ENCODE measurements around the gene REM1.

Gene REM1

DNA sequence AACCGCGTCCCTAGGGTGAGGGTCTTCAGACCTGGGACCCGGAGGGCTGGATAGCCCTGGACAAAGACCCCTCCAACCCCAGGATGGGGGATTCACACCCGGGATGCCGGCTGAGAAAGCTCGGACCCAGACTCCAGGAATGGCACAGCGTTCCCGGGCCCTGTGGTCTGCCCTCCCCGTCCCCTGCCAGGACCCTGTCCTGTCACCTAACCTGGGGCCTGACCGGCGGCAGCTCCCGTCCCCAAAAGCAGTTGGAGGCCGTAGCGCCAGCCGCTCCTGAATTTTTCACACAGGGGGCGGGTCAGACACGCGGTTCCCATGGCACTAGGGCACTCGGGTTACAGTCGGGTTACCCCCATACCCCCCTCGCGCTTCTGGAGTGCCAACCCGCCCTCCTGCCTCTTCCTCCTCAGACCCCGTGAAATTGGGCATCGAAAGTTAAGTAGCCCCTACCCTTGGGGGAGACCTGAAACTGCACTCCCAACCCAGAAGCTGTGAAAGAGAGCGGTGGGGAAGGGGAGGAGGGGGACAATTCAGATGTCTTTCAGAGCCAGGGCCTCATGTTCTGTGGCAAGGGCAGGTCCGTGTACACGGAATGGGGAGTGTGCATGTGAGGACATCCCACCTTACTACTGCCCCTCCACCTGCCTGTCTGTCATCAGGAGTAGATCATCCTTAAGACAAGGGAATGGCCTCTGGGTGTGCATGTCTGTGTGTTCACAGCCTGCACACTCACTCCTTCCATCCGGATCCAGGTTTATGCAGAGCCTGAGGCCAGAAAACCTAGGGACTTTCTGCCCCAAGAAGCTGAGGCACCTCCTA is 595 bp downstream of the REM1 start:
- no peak overlapping the region for H3K27ac ChIP-seq
- TF ChIP-seq ZFX (IDR thresholded peaks at IDR 0.05; ENCODE audit: borderline replicate concordance) (no peak), CTCF (IDR thresholded peaks at IDR 0.05) (no peak)

DNA sequence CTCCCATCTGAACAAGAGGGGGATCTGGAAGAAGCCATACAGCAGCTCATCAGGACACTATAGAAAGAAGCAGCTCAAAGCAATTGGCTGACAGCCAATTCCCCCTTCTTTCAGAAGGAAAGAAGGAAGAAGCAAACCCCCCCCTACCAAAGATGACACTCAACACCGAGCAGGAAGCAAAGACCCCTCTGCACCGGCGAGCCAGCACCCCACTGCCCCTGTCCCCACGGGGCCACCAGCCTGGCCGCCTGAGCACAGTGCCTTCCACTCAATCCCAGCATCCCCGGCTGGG is 1.2 kb downstream of the REM1 start:
- TF ChIP-seq ZFX (IDR thresholded peaks at IDR 0.05; ENCODE audit: borderline replicate concordance) (no peak), CTCF (IDR thresholded peaks at IDR 0.05) (no peak)
- no peak overlapping the region for H3K27ac ChIP-seq

DNA sequence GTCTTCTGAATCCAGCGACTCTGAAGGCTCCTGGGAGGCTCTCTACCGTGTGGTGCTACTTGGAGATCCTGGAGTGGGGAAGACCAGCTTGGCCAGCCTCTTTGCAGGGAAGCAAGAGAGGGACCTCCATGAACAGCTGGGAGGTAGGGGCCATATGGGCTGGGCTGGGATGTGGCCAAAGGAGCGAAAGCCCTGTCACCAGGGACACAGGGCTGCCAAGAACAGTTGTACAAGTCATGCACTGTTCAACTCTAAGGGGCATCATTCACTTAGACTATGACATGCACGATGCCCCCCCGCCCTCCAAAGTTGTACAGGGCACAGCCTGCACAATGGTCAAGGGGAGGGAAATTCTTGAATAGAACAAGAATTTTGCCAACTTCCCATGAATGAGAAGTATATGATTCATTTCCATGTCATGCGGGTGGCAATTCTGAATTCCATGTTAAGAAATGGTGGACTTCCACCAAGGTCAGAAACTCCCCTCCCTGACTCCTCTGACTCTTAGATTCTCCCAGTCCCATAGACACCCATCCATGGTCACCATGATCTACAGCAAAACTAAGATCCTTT is 1.6 kb downstream of the REM1 start:
- TF ChIP-seq CTCF (IDR thresholded peaks at IDR 0.05) (no peak), ZFX (IDR thresholded peaks at IDR 0.05; ENCODE audit: borderline replicate concordance) (no peak)
- no peak overlapping the region for H3K27ac ChIP-seq

- H3K27ac ChIP-seq, result no peak overlapping the region
- TF ChIP-seq ZFX (IDR thresholded peaks at IDR 0.05; ENCODE audit: borderline replicate concordance) (no peak), CTCF (IDR thresholded peaks at IDR 0.05) (no peak)
Measured at GRCh38 chr20:31484001-31484400, 8.9 kb downstream of the REM1 start.

DNA sequence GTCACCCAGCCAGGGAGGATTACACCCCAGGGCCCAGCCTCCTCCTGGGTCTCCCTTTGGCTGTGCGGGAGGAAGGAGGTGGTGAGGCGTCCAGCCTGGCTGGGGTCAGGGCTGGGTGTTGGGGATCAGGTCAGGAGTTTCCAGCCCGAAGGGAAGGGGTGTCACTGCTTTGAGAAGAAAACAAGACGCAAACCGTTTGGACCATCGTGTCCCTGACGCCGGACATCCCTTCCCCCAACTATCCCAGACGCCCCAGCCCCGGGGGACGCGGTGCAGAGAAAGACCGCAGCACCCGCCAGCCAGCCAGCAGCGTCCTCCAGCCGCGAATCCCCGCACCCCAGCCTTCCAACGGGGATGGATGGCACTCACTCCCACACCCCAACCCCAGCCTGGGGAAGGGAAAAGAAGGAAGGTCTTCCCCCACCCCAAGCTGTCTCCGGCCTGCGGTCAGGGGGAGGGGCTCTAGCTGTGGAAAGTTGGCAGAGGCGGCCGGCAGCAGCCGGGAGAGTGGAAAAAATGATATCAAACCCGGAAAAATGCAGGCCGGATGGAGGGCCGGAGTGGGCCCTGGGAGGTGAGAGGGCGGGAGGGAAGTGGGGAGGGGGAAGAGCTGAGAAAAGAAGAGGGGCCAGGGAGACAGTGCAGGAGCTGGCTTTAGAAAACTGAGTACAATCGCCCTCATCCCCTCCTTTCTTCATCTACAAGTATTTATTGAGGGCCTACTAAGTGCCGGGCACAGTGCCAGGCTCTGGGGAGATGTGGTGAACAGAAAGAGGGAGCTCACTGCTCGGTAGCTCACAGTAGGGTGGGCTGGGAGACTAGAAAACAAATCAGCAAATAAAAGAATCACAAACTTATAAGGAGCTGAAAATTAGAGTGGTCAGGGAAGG is 10.6 kb downstream of the REM1 start:
- TF ChIP-seq CTCF (IDR thresholded peaks at IDR 0.05) (no peak), ZFX (IDR thresholded peaks at IDR 0.05; ENCODE audit: borderline replicate concordance) (no peak)

DNA sequence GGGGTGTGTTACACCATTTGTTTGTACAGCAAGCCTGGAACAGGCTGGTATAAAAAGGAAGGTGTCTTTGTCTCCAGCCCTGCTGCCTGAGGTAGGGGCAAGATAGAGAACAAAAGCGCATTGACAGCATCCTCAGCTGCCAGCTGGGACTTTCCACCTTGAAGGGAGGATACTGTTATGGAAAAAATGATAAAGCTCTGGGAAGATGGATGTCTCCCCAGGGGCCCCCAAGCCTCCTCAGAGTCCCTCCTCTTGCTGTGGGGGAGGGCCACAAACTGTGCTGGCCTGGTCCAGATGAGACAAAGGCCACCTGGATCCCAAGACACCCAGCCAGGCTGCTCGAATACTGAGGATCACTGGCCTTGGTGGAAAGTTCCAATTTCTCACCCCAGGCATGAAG is 13.0 kb downstream of the REM1 start:
- no peak overlapping the region for H3K27ac ChIP-seq
- no peak for TF ChIP-seq CTCF (IDR thresholded peaks at IDR 0.05)
- TF ChIP-seq ZFX (IDR thresholded peaks at IDR 0.05; ENCODE audit: borderline replicate concordance), result no peak

More for the DNA sequence above, 10.6 kb downstream of the REM1 start:
- H3K27ac ChIP-seq, result no peak overlapping the region
